Hepatocyte (in vitro differentiated cells): Measurements from ENCODE around the gene FBXL3.

Experiments
- EZH2phosphoT487 ChIP-seq: fragments of 200-600 bp; sonication (generic); IDR thresholded peaks from one replicate; pipeline ENCODE4 v1.6.1; 2018; ENCODE audit warnings: antibody characterized with exemption, mild to moderate bottlenecking, low read depth, moderate library complexity; ENCODE audit not compliant: unreplicated experiment, severe bottlenecking
- TF ChIP-seq, protein P1 (sequence below): fragments of 200-600 bp; sonication (generic); IDR thresholded peaks from 2 replicates; pipeline ENCODE4 v1.5.1; 2016; ENCODE audit warnings: antibody characterized with exemption, mild to moderate bottlenecking; ENCODE audit not compliant: poor library complexity

DNA sequence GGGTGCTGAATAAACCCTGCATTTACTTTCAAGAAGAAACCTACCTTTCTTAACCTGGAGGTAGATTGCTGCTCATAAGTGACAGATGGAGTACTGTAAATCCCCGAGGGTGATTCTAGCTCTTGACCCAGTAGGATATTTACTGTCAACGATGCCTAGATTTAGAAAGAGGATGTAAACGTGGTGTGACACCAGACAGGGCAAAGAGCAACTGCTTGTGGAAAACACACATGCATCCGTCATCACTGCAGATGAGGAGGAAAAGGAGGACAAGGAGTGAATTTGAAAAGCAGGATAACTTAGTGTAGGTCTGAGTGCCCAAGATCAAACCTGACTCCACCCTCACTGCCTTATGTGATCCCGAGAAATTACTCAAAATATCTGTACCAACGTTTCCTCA is 44.9 kb downstream of the FBXL3 start:
- TF ChIP-seq, protein P1, sequence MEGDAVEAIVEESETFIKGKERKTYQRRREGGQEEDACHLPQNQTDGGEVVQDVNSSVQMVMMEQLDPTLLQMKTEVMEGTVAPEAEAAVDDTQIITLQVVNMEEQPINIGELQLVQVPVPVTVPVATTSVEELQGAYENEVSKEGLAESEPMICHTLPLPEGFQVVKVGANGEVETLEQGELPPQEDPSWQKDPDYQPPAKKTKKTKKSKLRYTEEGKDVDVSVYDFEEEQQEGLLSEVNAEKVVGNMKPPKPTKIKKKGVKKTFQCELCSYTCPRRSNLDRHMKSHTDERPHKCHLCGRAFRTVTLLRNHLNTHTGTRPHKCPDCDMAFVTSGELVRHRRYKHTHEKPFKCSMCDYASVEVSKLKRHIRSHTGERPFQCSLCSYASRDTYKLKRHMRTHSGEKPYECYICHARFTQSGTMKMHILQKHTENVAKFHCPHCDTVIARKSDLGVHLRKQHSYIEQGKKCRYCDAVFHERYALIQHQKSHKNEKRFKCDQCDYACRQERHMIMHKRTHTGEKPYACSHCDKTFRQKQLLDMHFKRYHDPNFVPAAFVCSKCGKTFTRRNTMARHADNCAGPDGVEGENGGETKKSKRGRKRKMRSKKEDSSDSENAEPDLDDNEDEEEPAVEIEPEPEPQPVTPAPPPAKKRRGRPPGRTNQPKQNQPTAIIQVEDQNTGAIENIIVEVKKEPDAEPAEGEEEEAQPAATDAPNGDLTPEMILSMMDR, result no peak
- no peak for TF ChIP-seq EZH2phosphoT487
